SIG-M5 treated with dmso at 0.1 percent for 504 hours (cell line): ENCODE results near the gene RYK.
"Not testable (repeated sequence)": the region's sequence is repeated elsewhere in the genome, so short reads cannot be mapped to it uniquely, and the experiment has no call there.

Source experiments
- DNase-seq: peaks from one replicate; lab custom pipeline; 2025; ENCODE audit not compliant: unreplicated experiment; lab: John Stamatoyannopoulos, UW

Gene RYK

DNA sequence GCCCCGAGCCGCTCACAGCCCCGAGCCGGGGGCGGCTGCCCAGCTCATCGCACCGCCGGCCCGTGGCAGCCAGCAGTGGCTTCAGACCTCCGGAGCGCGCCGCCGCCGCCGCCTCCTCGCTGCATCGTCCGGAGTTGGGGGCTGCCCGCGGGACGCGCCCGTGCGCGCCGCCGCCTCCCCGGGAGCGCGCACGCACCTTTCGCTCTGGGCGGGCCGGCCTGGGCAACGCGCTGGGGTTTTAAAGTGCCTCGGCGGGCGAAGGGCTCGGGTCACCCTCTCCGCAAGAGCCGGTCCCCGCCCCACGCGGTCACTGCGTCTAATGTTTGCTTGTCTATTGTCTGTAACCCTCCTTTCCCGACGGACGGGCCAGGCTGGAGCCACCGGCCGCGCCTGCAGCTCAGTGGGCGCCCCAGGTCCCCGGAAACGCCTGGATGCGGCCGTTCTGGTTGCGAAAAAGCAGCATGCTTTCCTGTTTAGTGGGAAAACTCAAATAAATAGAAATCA lies at the start of gene RYK:
Gene RYK, minus strand, starts transcription at position 143 of the 504 bp plus-strand sequence. CDS start 205 bp downstream, outside the sequence.
- DNase-seq, result peak; percentile 67

- no peak for DNase-seq
These were observed 49.2 kb upstream of the RYK start for GRCh38 chr3:134299888-134300206.

GRCh38 chr3:134299185-134299887 lies 48.7 kb upstream of the RYK start:
- no peak for DNase-seq

GRCh38 chr3:134298249-134298648 lies 47.6 kb upstream of the RYK start:
- no peak for DNase-seq

DNA sequence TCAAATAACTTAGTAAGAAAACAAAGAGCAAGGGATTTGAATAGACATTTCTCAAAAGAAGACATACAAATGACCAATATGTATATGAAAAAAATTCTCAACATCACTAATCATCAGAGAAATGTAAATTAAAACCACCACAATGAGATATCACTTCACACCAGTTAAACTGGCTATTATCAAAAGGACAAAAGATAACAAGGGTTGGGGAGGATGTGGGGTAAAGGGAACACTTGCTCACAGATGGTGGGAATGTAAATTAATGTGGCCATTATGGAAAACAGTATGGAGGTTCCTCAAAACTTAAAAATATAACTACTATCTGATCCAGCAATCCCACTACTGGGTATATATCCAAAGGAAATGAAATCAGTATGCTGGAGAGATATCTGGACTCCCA lies 46.0 kb upstream of the RYK start:
- no peak for DNase-seq

- DNase-seq, result no peak
These were observed 45.3 kb upstream of the RYK start for GRCh38 chr3:134295930-134296329.

- DNase-seq, result no peak
These were observed 43.9 kb upstream of the RYK start for GRCh38 chr3:134294302-134295280.

DNA sequence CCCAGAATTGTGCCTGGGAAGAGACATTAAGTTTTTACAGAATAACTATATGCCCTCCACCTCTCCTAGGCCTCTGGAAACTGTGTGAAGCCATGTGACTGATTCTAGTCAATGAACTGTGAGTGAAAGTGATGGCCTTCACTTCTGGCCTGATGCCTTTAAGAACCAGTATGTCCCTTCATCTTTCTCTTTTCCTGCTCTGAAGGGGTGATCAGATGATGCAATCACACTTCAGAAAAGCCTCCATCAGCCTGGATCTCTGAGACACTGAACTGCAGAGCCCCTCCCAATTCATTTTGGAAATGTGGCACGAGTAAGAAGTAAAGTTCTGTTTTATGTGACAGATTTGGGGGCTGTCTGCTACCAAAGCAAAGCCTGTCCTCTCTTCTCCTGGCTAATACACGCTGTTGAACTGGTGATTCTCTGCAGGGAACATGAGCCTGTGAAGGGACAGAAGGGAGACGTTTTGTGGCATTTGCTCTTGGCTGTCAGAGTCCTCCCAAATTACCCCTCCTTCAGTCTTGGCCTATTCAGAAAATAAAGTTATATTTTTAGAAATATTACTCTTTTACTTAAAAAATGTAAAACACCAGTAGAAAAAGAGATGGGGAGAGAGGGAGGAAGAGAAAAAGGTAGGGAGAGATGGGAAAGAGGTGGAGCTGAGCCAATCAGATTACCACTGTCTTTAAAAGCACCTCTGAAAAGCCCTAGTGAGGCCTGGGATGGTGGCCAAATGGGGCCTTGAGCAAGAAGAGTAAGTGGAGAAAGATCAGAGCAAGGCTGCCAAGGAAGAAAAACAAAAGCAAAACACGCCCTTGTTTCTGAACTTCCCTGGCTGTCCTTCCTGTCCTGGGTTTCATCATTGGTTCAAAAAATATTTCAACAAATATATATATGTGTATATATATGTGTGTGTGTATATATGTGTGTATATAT lies 40.9 kb upstream of the RYK start:
- DNase-seq, result no peak

- no peak for DNase-seq
These were observed 36.9 kb upstream of the RYK start for GRCh38 chr3:134287512-134287911.

GRCh38 chr3:134284438-134284837 lies 33.8 kb upstream of the RYK start:
- no peak for DNase-seq

GRCh38 chr3:134282659-134283047 lies 32.0 kb upstream of the RYK start:
- DNase-seq, result no peak

DNA sequence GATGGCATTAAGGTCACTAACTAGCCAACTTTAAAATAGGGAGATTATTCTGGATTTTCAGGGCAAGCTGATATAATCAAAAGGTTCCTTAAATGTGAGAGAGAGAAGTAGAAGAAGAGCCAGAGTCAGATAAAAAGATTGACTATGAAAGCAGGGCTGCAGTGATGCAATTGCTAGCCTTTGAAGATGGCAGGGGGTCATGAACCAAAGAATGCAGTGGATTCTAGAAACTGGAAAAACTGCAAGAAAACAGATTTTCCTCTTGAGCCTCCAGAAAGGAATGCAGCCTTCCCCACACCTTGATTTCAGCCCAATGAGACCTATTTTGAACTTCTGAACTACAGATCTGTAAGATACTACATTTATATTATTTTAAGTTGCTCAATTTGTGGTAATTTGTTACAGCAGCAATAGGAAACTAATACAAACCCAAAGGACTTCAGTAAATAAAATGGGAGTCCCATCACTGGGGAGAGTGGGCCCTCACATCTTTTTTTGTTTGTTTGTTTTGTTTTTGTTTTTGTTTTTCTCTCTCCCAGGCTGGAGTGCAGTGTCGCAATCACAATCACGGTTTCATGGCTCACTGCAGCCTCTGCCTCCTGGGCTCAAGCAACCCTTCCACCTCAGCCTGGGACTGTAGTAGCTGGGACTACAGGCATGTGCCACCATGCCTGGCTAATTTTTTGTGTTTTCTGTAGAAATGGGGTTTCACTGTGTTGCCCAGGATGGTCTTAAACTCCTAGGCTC lies 31.4 kb upstream of the RYK start:
- no peak for DNase-seq

GRCh38 chr3:134279466-134279865 lies 28.8 kb upstream of the RYK start:
- no peak for DNase-seq

- DNase-seq, result no peak
These were observed 26.5 kb upstream of the RYK start for GRCh38 chr3:134277066-134277660.

DNA sequence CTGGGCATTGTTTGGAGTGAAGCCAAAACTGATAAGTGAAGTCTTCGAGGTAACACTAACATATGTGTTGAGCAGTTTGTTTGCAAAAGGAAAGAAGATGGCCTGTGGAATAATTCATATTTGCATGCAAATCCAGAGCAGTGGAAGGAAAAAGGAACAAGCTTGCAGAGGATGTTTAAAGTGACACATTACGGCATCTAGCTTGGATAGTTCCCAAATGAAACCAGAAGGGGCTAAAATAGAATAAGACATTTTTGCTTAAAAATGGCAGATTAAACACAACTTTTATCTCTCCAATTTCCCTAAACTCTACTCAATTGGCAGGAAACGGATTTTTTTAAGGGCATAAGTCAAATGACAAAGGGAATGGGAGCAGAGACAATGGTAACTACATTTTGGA lies 25.4 kb upstream of the RYK start:
- no peak for DNase-seq

GRCh38 chr3:134275110-134275509 lies 24.5 kb upstream of the RYK start:
- not testable (repeated sequence) for DNase-seq

- DNase-seq, result no peak
These were observed 23.9 kb upstream of the RYK start for GRCh38 chr3:134274571-134274970.

DNA sequence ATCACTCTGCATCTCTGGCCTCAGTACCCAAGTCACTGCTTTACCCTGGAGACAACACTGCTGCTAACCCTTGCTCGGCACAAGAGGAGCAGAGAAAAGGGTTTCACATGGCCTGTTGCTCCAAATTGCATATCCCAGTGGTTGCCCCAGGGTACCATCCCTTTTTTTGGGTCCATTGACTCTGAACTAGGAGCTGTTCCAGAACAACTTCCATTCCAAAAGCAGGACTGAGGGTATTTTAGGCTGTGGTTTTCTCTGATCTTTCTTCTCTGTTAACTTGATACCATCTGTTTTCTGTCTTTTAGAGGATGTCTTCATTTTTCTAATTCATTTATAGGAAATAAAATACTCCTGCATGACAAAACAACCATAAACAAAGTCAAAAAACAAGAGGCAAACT lies 17.3 kb upstream of the RYK start:
- no peak for DNase-seq

DNA sequence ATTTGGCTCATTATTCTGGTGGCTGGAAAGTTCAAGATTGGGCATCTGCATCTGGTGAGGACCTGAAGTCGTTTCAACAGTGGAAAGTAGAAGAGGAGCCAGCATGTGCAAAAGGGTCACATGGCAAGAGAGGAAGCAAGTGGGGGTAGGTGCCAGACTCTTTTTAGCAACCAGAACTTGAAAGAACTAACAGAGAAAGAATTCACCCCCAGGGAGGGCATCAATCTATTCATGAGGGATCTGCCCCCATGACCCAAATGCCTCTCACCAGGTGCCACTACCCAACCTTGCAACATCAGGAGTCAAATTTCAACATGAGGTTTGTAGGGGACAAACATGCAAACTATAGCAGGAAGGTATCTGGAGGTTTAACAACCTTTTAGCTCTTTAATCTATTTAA lies 10.3 kb upstream of the RYK start:
- no peak for DNase-seq

DNA sequence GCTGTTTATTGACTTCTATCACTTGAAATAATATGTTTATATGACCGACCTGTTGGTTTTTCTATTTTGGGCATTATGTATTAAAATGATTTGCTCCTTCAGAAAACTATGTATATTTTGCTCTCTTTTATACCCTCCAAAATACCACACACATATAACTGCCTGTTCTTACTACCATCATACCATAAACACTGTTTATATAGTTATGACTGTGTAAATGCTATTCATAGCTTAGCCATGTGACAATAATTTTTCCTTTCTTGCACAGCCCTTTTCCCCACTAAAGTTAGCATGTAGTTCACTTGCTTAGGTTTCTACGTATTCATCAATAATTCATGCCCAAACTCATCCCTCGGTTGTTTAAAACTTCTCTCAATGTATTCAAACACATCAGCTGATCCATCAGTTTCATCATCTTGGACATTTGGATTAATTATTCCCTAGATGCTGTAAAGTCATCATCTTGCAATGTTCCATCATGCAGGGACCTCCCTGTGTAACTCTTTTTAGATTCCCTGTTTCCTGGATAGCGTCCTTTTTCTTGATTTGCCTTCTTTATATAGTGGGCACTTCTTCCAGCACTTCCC lies 8.2 kb upstream of the RYK start:
- no peak for DNase-seq
